HEK293 (cell line): ENCODE results near the gene CAMK1.

Experiments
- CTCF ChIA-PET: fragments of 350-600 bp; formaldehyde crosslinking; extraction: SDS; loops from one replicate; lab custom pipeline; 2021; ENCODE audit warnings: antibody characterized with exemption; lab: Yijun Ruan, JAX
- POLR2A ChIA-PET: fragments of 300-600 bp; formaldehyde crosslinking; extraction: SDS; loops from one replicate; lab custom pipeline; 2020; ENCODE audit warnings: antibody characterized with exemption, inconsistent platforms; lab: Yijun Ruan, JAX
- H3K27ac ChIP-seq: fragments of 200-500 bp; sonication (Bioruptor generic); 2 replicates; pipeline ENCODE4 v1.5.1; 2014; ENCODE audit warnings: low read depth, low read length, control low read depth, inconsistent platforms; ENCODE audit errors: extremely low read depth
- H3K36me3 ChIP-seq, 2 experiments: fragments of 200-500 bp in 1 of 2; sonication (Bioruptor generic) in 1 of 2; 1 replicate in 1 of 2; 2 replicates in 1 of 2; pipeline ENCODE4 v1.5.1; 2014 to 2017; ENCODE audit warnings: inconsistent platforms in 2 of 2, low read length in 2 of 2; ENCODE audit not compliant: control insufficient read depth in 2 of 2, insufficient read depth in 1 of 2
- H3K4me1 ChIP-seq: fragments of 200-500 bp; sonication (Bioruptor generic); 2 replicates; pipeline ENCODE4 v1.5.1; 2014; ENCODE audit warnings: mild to moderate bottlenecking, low read length, inconsistent platforms; ENCODE audit not compliant: control insufficient read depth, insufficient read depth
- H3K4me3 ChIP-seq: 2 replicates; pipeline ENCODE4 v1.5.1; 2011; ENCODE audit warnings: low read depth, mild to moderate bottlenecking, control low read depth, low read length, moderate library complexity
- H3K9me3 ChIP-seq: fragments of 200-500 bp; sonication (Bioruptor generic); 2 replicates; pipeline ENCODE4 v1.5.1; 2014; ENCODE audit warnings: low read depth, low read length, inconsistent platforms; ENCODE audit not compliant: control insufficient read depth, insufficient read depth
- GLIS2 ChIP-seq: fragments of 450-650 bp; formaldehyde crosslinking; IDR thresholded peaks from 2 replicates; pipeline ENCODE4 v1.5.1; 2016; ENCODE audit warnings: missing biosample characterization, missing genetic modification characterization
- HOXC10 ChIP-seq: sonication (generic); formaldehyde crosslinking; IDR thresholded peaks from 2 replicates; pipeline ENCODE4 v1.8.1; 2023; ENCODE audit warnings: mild to moderate bottlenecking, missing genetic modification reagents
- MEIS1 ChIP-seq: sonication (generic); formaldehyde crosslinking; IDR thresholded peaks from 2 replicates; pipeline ENCODE4 v1.8.1; 2022; ENCODE audit warnings: missing genetic modification reagents, mild to moderate bottlenecking, borderline replicate concordance
- WT1 ChIP-seq: fragments of 450-650 bp; formaldehyde crosslinking; IDR thresholded peaks from 2 replicates; pipeline ENCODE4 v1.5.1; 2016; ENCODE audit warnings: missing biosample characterization, missing genetic modification characterization
- YY2 ChIP-seq: fragments of 450-650 bp; formaldehyde crosslinking; IDR thresholded peaks from 2 replicates; pipeline ENCODE4 v1.5.1; 2016; ENCODE audit warnings: missing biosample characterization, missing genetic modification characterization
- ZBTB1 ChIP-seq: fragments of 450-650 bp; formaldehyde crosslinking; IDR thresholded peaks from 2 replicates; pipeline ENCODE4 v1.5.1; 2016; ENCODE audit warnings: missing biosample characterization, missing genetic modification characterization
- ZBTB48 ChIP-seq: fragments of 450-650 bp; formaldehyde crosslinking; IDR thresholded peaks from 2 replicates; pipeline ENCODE4 v1.5.1; 2016; ENCODE audit warnings: missing biosample characterization, missing genetic modification characterization
- ZBTB7A ChIP-seq: fragments of 450-650 bp; formaldehyde crosslinking; IDR thresholded peaks from 2 replicates; pipeline ENCODE4 v1.5.1; 2016; ENCODE audit warnings: low read depth, missing biosample characterization, missing genetic modification characterization
- ZFHX2 ChIP-seq: fragments of 450-650 bp; formaldehyde crosslinking; conservative IDR thresholded peaks from 2 replicates; pipeline ENCODE4 v1.5.1; 2016; ENCODE audit warnings: missing biosample characterization, missing genetic modification characterization
- ZNF112 ChIP-seq: fragments of 450-650 bp; formaldehyde crosslinking; IDR thresholded peaks from 2 replicates; pipeline ENCODE4 v1.5.0; 2017; ENCODE audit warnings: missing biosample characterization, missing genetic modification characterization
- ZNF138 ChIP-seq: fragments of 450-650 bp; formaldehyde crosslinking; IDR thresholded peaks from 2 replicates; pipeline ENCODE4 v1.5.1; 2016; ENCODE audit warnings: missing biosample characterization, missing genetic modification characterization, borderline replicate concordance
- ZNF174 ChIP-seq: fragments of 450-650 bp; formaldehyde crosslinking; IDR thresholded peaks from 2 replicates; pipeline ENCODE4 v1.5.0; 2017; ENCODE audit warnings: missing biosample characterization, mild to moderate bottlenecking, missing genetic modification characterization
- ZNF221 ChIP-seq: fragments of 450-650 bp; formaldehyde crosslinking; IDR thresholded peaks from 2 replicates; pipeline ENCODE4 v1.5.1; 2017; ENCODE audit warnings: missing biosample characterization, missing genetic modification characterization, borderline replicate concordance
- ZNF37A ChIP-seq: fragments of 450-650 bp; IDR thresholded peaks from 2 replicates; pipeline ENCODE4 v1.5.1; 2018; ENCODE audit warnings: missing biosample characterization, missing genetic modification characterization
- ZNF585B ChIP-seq: fragments of 450-650 bp; formaldehyde crosslinking; IDR thresholded peaks from 2 replicates; pipeline ENCODE4 v1.5.1; 2016; ENCODE audit warnings: missing biosample characterization, missing genetic modification characterization
- ZNF600 ChIP-seq: fragments of 450-650 bp; formaldehyde crosslinking; IDR thresholded peaks from 2 replicates; pipeline ENCODE4 v1.5.1; 2016; ENCODE audit warnings: missing biosample characterization, missing genetic modification characterization
- TF ChIP-seq, protein P1 (sequence below): fragments of 450-650 bp; formaldehyde crosslinking; IDR thresholded peaks from 2 replicates; pipeline ENCODE4 v1.5.1; 2016; ENCODE audit warnings: missing biosample characterization, missing genetic modification characterization
- TF ChIP-seq, protein P2 (sequence below): fragments of 450-650 bp; formaldehyde crosslinking; IDR thresholded peaks from 2 replicates; pipeline ENCODE4 v1.5.1; 2016; ENCODE audit warnings: missing biosample characterization, missing genetic modification characterization, borderline replicate concordance
- TF ChIP-seq, protein P3 (sequence below): fragments of 450-650 bp; formaldehyde crosslinking; IDR thresholded peaks from 2 replicates; pipeline ENCODE4; 2016; ENCODE audit warnings: missing biosample characterization, missing genetic modification characterization
- TF ChIP-seq, protein P4 (sequence below): fragments of 450-650 bp; formaldehyde crosslinking; IDR thresholded peaks from 2 replicates; pipeline ENCODE4 v1.5.1; 2016; ENCODE audit warnings: missing biosample characterization, missing genetic modification characterization
- TF ChIP-seq, protein P5 (sequence below): fragments of 450-650 bp; formaldehyde crosslinking; IDR thresholded peaks from 2 replicates; pipeline ENCODE4 v1.5.1; 2016; ENCODE audit warnings: missing biosample characterization, missing genetic modification characterization
- TF ChIP-seq, protein P6 (sequence below): fragments of 450-650 bp; formaldehyde crosslinking; IDR thresholded peaks from 2 replicates; pipeline ENCODE4 v1.5.1; 2017; ENCODE audit warnings: missing biosample characterization, missing genetic modification characterization
- TF ChIP-seq, protein P7 (sequence below): fragments of 450-650 bp; formaldehyde crosslinking; IDR thresholded peaks from 2 replicates; pipeline ENCODE4 v1.5.1; 2017; ENCODE audit warnings: missing biosample characterization, missing genetic modification characterization
- TF ChIP-seq, protein P8 (sequence below): fragments of 450-650 bp; formaldehyde crosslinking; IDR thresholded peaks from 2 replicates; pipeline ENCODE4 v1.5.1; 2017; ENCODE audit warnings: missing biosample characterization, missing genetic modification characterization

Gene CAMK1

DNA sequence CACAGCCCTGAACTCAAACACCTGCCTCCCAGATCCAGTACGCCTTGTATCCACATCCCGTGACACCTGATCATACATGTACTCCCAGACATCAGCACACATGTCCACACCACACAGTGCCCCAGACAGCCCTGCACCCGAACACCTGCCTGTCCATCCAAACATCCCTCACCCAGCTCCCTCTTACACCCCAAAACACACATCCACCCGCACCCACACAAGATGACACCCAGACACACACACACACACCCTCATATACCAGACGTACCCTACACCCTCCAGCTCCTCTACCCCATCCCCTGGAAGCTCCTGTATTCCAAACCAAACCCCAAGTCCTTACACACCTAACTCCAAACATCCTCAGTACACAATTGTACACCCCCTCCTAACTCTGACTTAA lies 735 bp downstream of the CAMK1 start:
- Histone ChIP-seq H3K4me3 (peak overlapping the region; percentile 67), H3K27ac (peak overlapping the region; percentile 76; the same call in 1 of the 2 replicates), H3K36me3 (peaks cover 0 to 26% of the 10 kb centered on the region in 2 experiments; a peak in 1 of 3 replicates), H3K4me1 (peaks cover 9% of the 10 kb centered on the region), H3K9me3 (no peaks in the 10 kb centered on the region)
- CTCF ChIA-PET = interaction anchor here (0.6 to 0.7 kb wide), 4 partner anchors 14 to 164 kb away, joined by 3 to 5 read pairs (median 4); no protein-coding TSS in a partner anchor
- POLR2A ChIA-PET = interaction anchor here (0.6 to 2.6 kb wide), 6 partner anchors 9 to 37 kb away, joined by 3 to 18 read pairs (median 6); partner anchors contain the start of genes ARPC4, BRPF1, OGG1 and TADA3
- TF ChIP-seq, protein P1, sequence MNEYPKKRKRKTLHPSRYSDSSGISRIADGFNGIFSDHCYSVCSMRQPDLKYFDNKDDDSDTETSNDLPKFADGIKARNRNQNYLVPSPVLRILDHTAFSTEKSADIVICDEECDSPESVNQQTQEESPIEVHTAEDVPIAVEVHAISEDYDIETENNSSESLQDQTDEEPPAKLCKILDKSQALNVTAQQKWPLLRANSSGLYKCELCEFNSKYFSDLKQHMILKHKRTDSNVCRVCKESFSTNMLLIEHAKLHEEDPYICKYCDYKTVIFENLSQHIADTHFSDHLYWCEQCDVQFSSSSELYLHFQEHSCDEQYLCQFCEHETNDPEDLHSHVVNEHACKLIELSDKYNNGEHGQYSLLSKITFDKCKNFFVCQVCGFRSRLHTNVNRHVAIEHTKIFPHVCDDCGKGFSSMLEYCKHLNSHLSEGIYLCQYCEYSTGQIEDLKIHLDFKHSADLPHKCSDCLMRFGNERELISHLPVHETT (tag by site-specific recombination) = 0 out of 2 replicates have a peak, but pooled peaks have one; percentile 7
- TF ChIP-seq, protein P2, sequence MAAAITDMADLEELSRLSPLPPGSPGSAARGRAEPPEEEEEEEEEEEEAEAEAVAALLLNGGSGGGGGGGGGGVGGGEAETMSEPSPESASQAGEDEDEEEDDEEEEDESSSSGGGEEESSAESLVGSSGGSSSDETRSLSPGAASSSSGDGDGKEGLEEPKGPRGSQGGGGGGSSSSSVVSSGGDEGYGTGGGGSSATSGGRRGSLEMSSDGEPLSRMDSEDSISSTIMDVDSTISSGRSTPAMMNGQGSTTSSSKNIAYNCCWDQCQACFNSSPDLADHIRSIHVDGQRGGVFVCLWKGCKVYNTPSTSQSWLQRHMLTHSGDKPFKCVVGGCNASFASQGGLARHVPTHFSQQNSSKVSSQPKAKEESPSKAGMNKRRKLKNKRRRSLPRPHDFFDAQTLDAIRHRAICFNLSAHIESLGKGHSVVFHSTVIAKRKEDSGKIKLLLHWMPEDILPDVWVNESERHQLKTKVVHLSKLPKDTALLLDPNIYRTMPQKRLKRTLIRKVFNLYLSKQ (tag by site-specific recombination) = 0 out of 2 replicates have a peak, but pooled peaks have one; percentile 50
- TF ChIP-seq ZBTB1 (no peak), WT1 (peak; percentile 33; the same call in 1 of the 2 replicates), ZNF585B (tag by site-specific recombination) (no peak), ZNF138 (tag by site-specific recombination) (no peak), GLIS2 (tag by site-specific recombination) (no peak), ZBTB48 (tag by site-specific recombination) (peak; percentile 36), ZNF112 (tag by site-specific recombination) (no peak), ZNF221 (no peak), HOXC10 (no peak), ZFHX2 (tag by site-specific recombination) (0 out of 2 replicates have a peak, but pooled peaks have one; percentile 31), MEIS1 (CRISPR knock-in tag) (no peak), ZNF174 (no peak), ZNF600 (tag by site-specific recombination) (peak; percentile 95), ZBTB7A (tag by site-specific recombination) (peak; percentile 75; the same call in 1 of the 2 replicates), YY2 (tag by site-specific recombination) (peak; percentile 58; the same call in 1 of the 2 replicates), ZNF37A (tag by site-specific recombination) (no peak)
- TF ChIP-seq, protein P3, sequence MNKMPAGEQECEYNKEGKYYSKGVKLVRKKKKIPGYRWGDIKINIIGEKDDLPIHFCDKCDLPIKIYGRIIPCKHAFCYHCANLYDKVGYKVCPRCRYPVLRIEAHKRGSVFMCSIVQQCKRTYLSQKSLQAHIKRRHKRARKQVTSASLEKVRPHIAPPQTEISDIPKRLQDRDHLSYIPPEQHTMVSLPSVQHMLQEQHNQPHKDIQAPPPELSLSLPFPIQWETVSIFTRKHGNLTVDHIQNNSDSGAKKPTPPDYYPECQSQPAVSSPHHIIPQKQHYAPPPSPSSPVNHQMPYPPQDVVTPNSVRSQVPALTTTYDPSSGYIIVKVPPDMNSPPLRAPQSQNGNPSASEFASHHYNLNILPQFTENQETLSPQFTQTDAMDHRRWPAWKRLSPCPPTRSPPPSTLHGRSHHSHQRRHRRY (tag by site-specific recombination) = peak; percentile 78; the same call in 1 of the 2 replicates
- TF ChIP-seq, protein P4, sequence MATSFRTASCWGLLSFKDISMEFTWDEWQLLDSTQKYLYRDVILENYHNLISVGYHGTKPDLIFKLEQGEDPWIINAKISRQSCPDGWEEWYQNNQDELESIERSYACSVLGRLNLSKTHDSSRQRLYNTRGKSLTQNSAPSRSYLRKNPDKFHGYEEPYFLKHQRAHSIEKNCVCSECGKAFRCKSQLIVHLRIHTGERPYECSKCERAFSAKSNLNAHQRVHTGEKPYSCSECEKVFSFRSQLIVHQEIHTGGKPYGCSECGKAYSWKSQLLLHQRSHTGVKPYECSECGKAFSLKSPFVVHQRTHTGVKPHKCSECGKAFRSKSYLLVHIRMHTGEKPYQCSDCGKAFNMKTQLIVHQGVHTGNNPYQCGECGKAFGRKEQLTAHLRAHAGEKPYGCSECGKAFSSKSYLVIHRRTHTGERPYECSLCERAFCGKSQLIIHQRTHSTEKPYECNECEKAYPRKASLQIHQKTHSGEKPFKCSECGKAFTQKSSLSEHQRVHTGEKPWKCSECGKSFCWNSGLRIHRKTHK (tag by site-specific recombination) = no peak
- TF ChIP-seq, protein P5, sequence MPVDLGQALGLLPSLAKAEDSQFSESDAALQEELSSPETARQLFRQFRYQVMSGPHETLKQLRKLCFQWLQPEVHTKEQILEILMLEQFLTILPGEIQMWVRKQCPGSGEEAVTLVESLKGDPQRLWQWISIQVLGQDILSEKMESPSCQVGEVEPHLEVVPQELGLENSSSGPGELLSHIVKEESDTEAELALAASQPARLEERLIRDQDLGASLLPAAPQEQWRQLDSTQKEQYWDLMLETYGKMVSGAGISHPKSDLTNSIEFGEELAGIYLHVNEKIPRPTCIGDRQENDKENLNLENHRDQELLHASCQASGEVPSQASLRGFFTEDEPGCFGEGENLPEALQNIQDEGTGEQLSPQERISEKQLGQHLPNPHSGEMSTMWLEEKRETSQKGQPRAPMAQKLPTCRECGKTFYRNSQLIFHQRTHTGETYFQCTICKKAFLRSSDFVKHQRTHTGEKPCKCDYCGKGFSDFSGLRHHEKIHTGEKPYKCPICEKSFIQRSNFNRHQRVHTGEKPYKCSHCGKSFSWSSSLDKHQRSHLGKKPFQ = no peak
- TF ChIP-seq, protein P6, sequence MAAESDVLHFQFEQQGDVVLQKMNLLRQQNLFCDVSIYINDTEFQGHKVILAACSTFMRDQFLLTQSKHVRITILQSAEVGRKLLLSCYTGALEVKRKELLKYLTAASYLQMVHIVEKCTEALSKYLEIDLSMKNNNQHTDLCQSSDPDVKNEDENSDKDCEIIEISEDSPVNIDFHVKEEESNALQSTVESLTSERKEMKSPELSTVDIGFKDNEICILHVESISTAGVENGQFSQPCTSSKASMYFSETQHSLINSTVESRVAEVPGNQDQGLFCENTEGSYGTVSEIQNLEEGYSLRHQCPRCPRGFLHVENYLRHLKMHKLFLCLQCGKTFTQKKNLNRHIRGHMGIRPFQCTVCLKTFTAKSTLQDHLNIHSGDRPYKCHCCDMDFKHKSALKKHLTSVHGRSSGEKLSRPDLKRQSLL (tag by site-specific recombination) = no peak
- TF ChIP-seq, protein P7, sequence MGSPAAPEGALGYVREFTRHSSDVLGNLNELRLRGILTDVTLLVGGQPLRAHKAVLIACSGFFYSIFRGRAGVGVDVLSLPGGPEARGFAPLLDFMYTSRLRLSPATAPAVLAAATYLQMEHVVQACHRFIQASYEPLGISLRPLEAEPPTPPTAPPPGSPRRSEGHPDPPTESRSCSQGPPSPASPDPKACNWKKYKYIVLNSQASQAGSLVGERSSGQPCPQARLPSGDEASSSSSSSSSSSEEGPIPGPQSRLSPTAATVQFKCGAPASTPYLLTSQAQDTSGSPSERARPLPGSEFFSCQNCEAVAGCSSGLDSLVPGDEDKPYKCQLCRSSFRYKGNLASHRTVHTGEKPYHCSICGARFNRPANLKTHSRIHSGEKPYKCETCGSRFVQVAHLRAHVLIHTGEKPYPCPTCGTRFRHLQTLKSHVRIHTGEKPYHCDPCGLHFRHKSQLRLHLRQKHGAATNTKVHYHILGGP = no peak
- TF ChIP-seq, protein P8, sequence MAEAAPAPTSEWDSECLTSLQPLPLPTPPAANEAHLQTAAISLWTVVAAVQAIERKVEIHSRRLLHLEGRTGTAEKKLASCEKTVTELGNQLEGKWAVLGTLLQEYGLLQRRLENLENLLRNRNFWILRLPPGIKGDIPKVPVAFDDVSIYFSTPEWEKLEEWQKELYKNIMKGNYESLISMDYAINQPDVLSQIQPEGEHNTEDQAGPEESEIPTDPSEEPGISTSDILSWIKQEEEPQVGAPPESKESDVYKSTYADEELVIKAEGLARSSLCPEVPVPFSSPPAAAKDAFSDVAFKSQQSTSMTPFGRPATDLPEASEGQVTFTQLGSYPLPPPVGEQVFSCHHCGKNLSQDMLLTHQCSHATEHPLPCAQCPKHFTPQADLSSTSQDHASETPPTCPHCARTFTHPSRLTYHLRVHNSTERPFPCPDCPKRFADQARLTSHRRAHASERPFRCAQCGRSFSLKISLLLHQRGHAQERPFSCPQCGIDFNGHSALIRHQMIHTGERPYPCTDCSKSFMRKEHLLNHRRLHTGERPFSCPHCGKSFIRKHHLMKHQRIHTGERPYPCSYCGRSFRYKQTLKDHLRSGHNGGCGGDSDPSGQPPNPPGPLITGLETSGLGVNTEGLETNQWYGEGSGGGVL (tag by site-specific recombination) = peak; percentile 46
